ENCODE measurements around the gene NAV3.

GRCh38 chr12:78209846-78210505 lies 379.3 kb downstream of the NAV3 start:
- TF ChIP-seq CTCF (IDR thresholded peaks at IDR 0.05; ENCODE audit: insufficient read depth, low read length) = no peak
- no peak for TF ChIP-seq SPI1 (IDR thresholded peaks at IDR 0.05; ENCODE audit: borderline replicate concordance, low read depth)
- no peak for TF ChIP-seq GABPA (IDR thresholded peaks at IDR 0.05; ENCODE audit: low read depth)

Measured in HL-60 (cell line).